NOMO-1 treated with dmso at 0.1 percent for 144 hours (cell line): ENCODE measurements around the gene RPUSD1.

ENCODE experiments used
- DNase-seq: peaks from one replicate; lab custom pipeline; 2025; ENCODE audit not compliant: unreplicated experiment; lab: John Stamatoyannopoulos, UW

RPUSD1 gene

DNA sequence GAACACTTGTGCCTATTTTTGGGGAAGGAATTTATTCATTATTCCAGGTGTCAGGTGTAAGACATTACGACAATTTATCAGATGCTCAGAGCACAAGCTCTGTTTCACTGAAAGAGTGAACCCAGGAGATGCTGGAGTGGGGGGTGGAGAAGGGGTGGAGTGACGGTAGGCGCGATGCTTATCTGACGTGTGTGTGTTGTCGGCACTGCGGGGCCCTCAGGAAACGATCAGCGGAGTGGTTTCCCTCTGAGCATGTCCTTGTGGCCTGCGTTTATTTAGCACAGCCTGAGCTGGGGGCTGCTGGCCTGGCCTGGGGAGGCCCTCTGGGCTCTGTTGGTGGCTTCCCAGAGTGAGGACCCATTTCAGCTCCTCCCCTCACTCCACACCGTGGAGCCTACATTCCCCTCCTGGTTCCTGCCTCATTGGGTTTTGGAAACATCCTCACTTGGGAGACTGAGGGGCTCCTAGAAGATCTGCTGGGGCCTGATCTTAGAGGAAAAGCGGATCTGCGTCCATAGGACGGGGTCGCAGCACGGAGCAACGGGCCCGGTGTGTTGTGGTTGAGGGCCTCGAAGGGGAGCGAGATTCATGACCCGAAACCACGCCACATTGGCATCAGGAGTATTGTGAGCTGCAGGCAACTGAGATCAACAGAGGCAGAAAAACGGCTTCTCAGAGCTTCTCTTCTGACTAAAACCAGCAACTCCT is 31.3 kb upstream of the RPUSD1 start:
- no peak for DNase-seq

GRCh38 chr16:818592-818991 is 30.4 kb upstream of the RPUSD1 start:
- no peak for DNase-seq

GRCh38 chr16:818132-818531 is 30.0 kb upstream of the RPUSD1 start:
- DNase-seq: no peak

- no peak for DNase-seq
Measured at GRCh38 chr16:817001-817906, 29.1 kb upstream of the RPUSD1 start.

- no peak for DNase-seq
Measured at GRCh38 chr16:815861-816260, 27.7 kb upstream of the RPUSD1 start.

DNA sequence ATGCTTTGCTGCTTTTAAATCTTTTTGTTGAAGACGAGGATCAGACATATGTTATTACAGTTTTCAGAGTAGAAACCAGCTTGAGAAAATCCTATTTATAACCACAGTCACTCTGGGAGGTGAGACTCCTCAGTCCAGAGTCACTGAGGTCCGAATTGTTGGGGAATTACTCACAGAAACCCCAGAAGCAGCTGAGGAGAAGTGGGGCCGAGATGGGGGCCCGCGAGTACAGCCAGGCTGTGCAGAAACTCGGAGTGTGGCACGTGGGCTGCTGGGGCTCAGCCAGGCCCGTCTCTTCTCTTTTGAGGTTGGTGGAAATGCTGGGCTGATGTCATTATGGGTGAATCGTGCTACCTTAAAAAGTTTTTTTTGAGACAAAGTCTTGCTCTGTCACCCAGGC is 26.8 kb upstream of the RPUSD1 start:
- DNase-seq: no peak

- DNase-seq: no peak
Measured at GRCh38 chr16:813916-814412, 25.8 kb upstream of the RPUSD1 start.

GRCh38 chr16:813204-813915 is 25.2 kb upstream of the RPUSD1 start:
- peak; percentile 7 for DNase-seq

DNA sequence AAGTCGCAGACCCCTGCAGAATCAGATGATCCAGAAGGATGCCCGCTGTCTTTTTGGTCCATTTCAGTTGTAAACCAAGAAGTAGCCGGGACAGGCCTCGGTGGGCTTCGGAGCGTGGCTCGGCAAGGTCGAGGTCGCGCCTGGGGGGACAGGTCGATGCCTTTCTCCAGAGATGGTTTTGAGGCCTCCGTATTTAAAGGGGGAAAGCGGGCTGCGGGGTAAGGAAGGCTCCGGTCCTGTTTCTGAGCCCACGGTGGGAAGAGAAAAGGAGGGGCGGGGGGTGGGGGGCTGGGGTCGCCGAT is 19.9 kb upstream of the RPUSD1 start:
- DNase-seq: no peak

- DNase-seq: peak; percentile 90
Measured at GRCh38 chr16:807347-808084, 19.3 kb upstream of the RPUSD1 start.

- DNase-seq: no peak
Measured at GRCh38 chr16:805474-805873, 17.3 kb upstream of the RPUSD1 start.

DNA sequence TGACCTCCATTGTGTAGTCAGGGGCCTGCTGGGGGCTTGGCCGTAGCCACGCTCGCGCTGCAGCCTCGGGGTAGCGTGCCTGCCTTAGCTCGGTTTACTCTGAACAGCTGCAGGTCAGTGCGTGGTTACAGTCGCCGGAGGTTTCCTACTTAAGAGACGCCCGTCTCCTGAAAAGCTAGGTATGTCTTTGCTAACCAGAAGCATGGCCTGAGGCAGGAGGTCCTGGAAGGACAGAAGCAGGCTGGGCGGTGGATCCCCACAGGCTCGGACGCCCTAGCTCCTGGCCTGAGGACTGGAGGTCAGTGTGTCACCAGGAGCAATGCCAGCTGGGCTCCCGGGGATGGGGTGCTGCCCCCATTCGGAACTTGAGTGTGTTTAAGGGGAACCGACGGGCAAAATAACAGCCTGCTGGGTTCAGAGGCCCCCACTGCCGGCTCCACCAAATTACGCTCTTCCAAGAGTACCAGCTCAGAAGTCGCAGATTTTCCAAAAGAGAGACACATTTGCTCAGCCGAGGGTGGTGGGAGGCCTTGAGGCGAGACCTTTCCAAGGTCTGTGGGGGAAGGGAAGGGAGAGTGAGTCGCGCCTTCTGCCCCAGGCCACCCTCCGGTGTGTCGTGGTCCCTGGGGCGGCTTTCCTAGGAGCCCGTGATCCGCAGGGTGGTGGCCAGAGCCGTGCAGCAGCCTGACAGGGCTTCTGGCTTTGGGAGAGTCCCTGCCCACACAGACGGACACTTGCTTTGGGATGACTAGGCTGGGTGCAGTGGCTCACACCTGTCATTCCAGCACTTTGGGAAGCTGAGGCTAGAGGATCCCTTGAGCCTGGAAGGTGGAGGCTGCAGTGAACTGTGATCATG is 16.2 kb upstream of the RPUSD1 start:
- no peak for DNase-seq

DNA sequence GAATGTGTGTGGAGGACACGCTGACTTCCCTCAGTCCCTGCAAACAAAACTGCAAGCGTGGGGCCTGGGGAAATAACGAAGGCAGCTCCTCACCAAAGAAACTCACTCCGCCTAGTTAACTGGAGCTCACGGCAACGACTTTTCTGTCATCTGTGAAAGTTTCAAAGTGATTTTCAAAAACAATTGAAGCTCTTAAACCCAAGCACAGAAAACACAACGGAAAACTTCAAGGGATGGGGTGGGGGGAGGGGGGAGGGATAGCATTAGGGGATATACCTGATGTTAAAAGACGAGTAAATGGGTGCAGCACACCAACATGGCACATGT is 15.5 kb upstream of the RPUSD1 start:
- no peak for DNase-seq

DNA sequence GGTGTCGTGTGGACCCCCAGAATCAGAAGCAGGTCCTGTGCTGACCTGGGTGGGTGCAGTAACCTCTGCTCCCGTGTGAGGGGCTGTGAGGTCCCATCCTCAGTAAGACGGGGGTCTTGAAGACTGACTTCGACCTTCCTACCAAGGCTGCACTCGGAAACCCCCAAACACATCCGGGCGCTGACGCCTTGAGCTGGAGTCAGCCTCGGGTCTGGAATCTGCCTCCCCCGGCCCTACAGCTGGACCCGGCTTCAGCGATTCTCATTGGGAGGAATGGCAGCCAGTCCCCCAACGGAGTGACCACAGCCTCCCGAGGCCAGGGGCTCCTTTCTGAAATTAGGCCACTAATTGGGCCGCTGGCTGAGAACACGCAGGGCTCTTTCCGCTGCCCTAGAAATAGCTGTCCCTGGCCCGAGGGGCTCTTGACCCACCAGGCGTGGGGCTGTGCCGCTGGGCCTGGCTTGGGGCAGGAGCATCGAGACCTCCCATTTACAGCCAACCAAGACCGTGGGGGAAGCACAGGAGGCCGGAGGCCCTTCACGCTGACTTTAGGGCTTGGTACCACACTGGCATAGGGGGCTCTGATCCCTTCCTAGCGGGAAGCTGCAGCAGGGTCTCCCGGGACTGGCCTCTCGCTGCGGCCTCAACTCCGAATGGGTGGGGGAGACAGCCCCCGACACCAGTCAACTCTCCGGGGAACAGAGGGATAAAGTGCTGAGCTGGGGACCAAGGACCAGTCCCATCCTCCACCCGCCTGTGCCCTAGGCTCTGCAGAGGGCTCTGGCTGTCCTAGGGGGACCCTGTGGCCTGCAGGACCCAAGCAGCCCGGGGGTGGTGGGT is 15.0 kb upstream of the RPUSD1 start:
- DNase-seq: no peak

DNA sequence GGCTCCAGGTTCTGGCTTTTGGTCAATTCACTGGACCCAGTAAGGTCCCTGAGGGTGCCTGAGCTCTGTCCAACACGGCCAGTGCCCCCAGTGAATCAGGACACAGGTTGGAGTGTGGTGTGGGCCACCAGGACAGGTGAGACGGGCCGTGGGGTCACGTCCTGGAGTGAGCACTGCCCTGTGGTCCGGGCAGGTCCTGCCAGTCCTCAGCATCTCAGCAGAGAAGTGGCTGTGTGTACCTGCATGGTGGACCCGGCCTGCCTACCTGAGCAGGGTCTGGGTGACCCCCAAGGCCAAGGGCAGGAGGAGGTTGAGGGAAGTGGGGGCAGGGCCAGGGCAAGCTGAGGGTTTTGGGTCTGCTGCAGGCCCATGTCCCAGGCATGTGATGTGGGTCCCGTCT is 14.3 kb upstream of the RPUSD1 start:
- DNase-seq: no peak

GRCh38 chr16:801584-802363 is 13.6 kb upstream of the RPUSD1 start:
- no peak for DNase-seq

DNA sequence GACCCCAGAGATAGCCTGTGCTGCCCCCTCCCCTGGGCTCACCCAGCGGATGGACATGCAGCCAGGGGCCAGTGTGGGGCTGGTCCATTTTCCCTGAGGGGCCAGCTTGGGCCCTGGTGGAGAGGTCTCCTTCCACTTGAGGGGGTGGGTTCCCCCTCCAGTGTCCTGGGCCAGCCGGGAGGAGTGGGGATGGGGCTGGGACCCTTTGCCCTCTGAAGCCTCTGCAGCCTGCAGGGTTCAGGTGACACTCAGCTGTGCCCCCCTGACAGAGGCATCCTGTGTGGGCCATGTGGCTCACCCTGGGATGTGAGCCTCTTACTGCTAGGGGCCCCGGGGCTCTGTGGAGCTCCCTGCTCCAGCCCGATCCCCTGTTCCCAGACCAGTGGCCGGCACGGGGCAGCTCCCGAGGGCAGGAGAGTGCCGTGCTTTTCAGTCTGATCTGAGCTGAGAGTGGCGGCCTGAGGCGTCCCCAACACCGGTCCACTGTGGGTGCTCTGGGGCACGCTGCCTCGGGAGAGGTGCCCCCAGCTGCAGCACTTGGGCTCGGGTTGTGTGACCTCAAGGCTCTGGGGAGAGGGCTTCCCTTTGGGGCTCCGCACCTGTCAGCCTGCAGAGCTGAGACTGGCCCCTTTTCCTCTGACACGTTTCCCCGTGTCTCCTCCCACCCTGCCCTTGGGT is 12.8 kb upstream of the RPUSD1 start:
- no peak for DNase-seq
